Ascending aorta (tissue), 2 donors: ENCODE measurements around the gene GPR183. TPM values are rescaled to one million over a fixed set of nuclear protein-coding genes. Genes with fewer than 3 reads are reported as not detected.
A peak's percentile ranks its signal among the peaks of the same experiment; 100 is the strongest.

ENCODE experiments used
- DNase-seq, 2 donors: peaks; one replicate each; pipeline ENCODE4 v3.0.0-alpha.2; 2019; ENCODE audit warnings: low spot score in 2 of 2
- H3K27ac ChIP-seq, 2 donors: fragments of 200-600 bp; sonication (generic); one replicate each; pipeline ENCODE4 v1.5.1; 2016 to 2017; ENCODE audit warnings: mild to moderate bottlenecking in 1 of 2
- H3K27me3 ChIP-seq: fragments of 200-600 bp; sonication (generic); one replicate; pipeline ENCODE4 v1.5.1; 2017
- H3K36me3 ChIP-seq, 2 donors: fragments of 200-600 bp; sonication (generic); one replicate each; pipeline ENCODE4 v1.5.1; 2016
- H3K4me1 ChIP-seq, 2 donors: fragments of 200-600 bp; sonication (generic); one replicate each; pipeline ENCODE4 v1.5.1; 2016 to 2017; ENCODE audit warnings: mild to moderate bottlenecking in 1 of 2
- H3K4me3 ChIP-seq, 2 donors: fragments of 200-600 bp; sonication (generic); one replicate each; pipeline ENCODE4 v1.5.1; 2016 to 2017; ENCODE audit warnings: mild to moderate bottlenecking in 1 of 2
- H3K9me3 ChIP-seq, 2 donors: fragments of 200-600 bp; sonication (generic); one replicate each; pipeline ENCODE4 v1.5.1; 2016
- intact Hi-C: fragments of 100-400 bp; cut with DNase I; formaldehyde crosslinking; loops from one replicate; pipeline ENCODE4 v1.15.1; 2023
- total RNA-seq: library from RNA; depleted of rRNA; stranded (reverse); fragments of >200 nt; gene quantifications from one replicate; pipeline ENCODE4 v1.1.0, GENCODE V29; 2016
- TF ChIP-seq, protein P1 (sequence below), 3 experiments: fragments of 200-600 bp in 2 of 3; fragments of 450-650 bp in 1 of 3; sonication (generic) in 2 of 3; IDR thresholded peaks; one replicate each; pipeline ENCODE4 v1.5.1; 2016 to 2019; ENCODE audit warnings: antibody characterized with exemption in 3 of 3, mild to moderate bottlenecking in 1 of 3, moderate library complexity in 1 of 3

The GPR183 gene
- total RNA-seq, 1 donor from 2014 or later = 1.1 TPM

DNA sequence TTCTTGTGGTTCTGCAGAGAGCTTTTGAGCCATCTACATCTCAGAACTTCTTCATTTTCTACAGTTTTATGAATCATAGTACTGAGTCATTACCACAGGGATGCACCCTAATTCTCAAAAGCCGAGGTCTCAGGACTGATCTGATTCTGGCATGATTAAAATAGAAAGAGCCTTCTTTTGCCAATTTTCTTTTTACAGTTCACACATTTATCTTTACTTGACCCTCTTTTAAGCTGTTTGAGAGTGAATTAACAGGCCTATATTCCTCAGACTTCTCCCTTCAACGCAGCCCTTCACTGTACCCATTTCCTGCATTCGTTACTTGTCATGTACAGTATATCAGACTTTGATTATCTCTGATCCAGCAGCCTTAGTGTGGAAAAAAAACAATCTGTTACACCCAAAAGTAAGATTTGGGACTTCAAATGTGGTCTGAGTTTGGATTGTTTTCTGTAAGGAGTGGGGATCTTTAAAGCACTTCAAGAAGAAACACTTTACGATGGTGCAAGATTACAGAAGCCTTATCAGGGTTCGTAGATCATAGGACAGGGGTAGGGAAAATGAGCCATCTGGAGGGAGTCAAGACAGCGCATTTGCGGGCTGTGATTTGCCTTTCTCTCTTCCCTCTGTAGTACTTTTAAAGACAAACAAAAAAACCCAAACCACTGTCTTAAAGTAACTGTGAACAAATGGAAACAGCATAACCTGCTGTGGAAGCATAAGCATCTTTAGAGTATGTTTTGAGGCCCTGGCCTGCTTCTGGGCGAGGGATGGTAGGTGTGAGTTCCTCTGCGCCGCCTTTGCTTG lies 15.3 kb upstream of the GPR183 start:
- Histone ChIP-seq H3K4me1 (peaks cover 6 to 19% of the 10 kb centered on the region in 2 donors), H3K4me3 (no peak overlapping the region), H3K36me3 (peaks cover 0 to 6% of the 10 kb centered on the region in 2 donors), H3K27ac (peak overlapping the region; percentile 29 to 63), H3K9me3 (no peaks in the 10 kb centered on the region), H3K27me3 (no peaks in the 10 kb centered on the region)
- no peak for DNase-seq
- TF ChIP-seq, protein P1, sequence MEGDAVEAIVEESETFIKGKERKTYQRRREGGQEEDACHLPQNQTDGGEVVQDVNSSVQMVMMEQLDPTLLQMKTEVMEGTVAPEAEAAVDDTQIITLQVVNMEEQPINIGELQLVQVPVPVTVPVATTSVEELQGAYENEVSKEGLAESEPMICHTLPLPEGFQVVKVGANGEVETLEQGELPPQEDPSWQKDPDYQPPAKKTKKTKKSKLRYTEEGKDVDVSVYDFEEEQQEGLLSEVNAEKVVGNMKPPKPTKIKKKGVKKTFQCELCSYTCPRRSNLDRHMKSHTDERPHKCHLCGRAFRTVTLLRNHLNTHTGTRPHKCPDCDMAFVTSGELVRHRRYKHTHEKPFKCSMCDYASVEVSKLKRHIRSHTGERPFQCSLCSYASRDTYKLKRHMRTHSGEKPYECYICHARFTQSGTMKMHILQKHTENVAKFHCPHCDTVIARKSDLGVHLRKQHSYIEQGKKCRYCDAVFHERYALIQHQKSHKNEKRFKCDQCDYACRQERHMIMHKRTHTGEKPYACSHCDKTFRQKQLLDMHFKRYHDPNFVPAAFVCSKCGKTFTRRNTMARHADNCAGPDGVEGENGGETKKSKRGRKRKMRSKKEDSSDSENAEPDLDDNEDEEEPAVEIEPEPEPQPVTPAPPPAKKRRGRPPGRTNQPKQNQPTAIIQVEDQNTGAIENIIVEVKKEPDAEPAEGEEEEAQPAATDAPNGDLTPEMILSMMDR (IDR thresholded peaks at IDR 0.05) = no peak
- intact Hi-C loops = loop anchor here (5.0 kb wide), 1 partner anchor 120 kb away; the partner anchor contains the start of gene UBAC2

DNA sequence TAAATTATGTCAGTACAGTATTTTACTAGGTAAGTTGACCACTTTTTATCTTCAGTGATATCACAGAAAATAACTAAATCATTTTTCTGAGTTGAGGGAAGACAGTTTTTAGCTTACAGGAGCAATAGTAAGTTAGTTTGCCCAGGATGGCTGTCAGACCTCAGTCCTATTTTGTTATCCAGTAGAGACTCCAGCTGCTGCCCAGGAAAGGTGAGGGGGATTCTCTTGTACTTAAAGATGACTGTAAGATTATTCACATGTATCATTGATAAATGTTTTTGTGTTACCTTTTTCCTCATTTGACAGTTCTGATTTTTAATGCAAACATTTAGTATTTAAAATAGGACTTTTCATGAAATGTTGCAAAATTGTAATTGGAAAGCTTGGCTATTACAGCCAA lies 14.5 kb upstream of the GPR183 start:
- Histone ChIP-seq H3K36me3 (peaks cover 0 to 6% of the 10 kb centered on the region in 2 donors), H3K9me3 (no peaks in the 10 kb centered on the region), H3K27me3 (no peaks in the 10 kb centered on the region), H3K27ac (peak overlapping the region in 1 of 2 donors; percentile 66), H3K4me3 (no peak overlapping the region), H3K4me1 (peaks cover 6 to 19% of the 10 kb centered on the region in 2 donors)
- DNase-seq = no peak
- TF ChIP-seq, protein P1 (IDR thresholded peaks at IDR 0.05) = no peak
- intact Hi-C loops = loop anchor here (5.0 kb wide), 1 partner anchor 119 kb away; the partner anchor contains the start of gene UBAC2

DNA sequence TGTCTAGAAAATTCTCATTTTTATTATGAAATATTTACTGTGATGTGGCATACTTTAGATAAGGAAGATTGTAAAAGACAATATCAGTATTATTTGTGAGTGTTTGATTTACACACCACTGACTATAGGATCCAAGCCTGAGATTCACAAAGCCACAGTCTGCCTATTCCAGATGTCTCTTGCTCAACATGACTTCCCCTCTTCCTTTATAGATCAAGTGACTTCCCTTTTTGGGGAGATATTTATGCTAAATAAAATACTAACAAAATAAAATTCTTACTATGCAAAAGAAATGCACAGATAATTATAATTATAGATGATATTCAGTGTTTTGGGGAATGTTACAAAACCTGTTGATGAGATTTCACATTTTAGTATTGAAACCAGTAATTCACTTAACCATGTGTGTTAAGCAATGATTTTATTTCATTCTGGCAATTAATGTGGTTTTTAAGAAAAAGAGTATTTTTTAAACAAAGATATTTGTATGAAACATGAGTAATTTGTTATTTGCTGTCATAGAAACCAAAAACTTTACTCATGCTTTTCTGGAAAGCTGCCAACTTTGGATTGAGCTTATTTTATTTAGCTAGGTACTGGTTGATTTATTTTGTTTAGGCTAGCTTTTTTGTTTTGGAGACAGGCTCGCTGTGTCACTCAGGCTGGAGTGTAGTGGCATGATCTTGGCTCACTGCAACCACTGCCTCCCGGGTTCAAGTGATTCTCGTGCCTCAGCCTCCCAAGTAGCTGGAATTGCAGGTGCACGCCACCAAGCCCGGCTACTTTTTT lies 13.7 kb upstream of the GPR183 start:
- Histone ChIP-seq H3K4me1 (peaks cover 6 to 19% of the 10 kb centered on the region in 2 donors), H3K4me3 (no peak overlapping the region), H3K27ac (peak overlapping the region; percentile 54 to 66), H3K27me3 (no peaks in the 10 kb centered on the region), H3K36me3 (peaks cover 0 to 6% of the 10 kb centered on the region in 2 donors), H3K9me3 (no peaks in the 10 kb centered on the region)
- no peak for DNase-seq
- TF ChIP-seq, protein P1 (IDR thresholded peaks at IDR 0.05) = no peak
- intact Hi-C loops = loop anchor here (5.0 kb wide), 1 partner anchor 119 kb away; the partner anchor contains the start of gene UBAC2

DNA sequence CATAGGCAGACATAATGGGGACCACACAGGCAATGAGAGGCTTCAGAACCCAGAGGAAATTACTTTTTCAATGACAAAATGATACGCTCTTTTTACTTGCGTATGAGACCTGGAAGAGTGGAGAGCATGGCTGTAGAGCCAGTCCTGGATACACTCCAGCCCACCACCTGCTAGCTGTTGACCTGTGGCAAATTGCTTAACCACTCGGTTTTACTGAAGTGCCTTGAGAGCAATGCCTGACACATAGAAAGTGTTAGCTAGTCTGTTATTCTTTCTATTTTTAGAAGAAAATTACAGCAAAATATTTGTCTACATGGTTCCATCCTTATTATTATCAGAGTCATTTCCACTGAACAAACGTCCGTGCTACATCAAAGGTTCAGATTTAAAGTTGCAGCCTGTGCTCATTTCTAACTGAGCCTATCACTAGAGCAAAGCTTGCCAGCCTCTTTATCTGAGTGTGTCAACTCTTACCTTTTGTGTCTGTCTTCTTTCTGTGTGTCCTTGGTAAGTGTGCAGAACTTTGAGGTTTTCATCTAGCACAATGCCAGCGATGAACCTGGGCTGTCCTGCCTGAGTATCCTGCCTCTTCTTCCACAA lies 9.6 kb upstream of the GPR183 start:
- TF ChIP-seq, protein P1 (IDR thresholded peaks at IDR 0.05) = no peak
- no peaks in the 10 kb centered on the region for H3K27me3 ChIP-seq
- no peak overlapping the region for H3K4me3 ChIP-seq
- DNase-seq = no peak
- H3K36me3 ChIP-seq = no peaks in the 10 kb centered on the region
- no peak overlapping the region for H3K27ac ChIP-seq
- intact Hi-C loops = no loop called here
- peaks cover 3 to 14% of the 10 kb centered on the region in 2 donors for H3K4me1 ChIP-seq
- no peaks in the 10 kb centered on the region for H3K9me3 ChIP-seq

DNA sequence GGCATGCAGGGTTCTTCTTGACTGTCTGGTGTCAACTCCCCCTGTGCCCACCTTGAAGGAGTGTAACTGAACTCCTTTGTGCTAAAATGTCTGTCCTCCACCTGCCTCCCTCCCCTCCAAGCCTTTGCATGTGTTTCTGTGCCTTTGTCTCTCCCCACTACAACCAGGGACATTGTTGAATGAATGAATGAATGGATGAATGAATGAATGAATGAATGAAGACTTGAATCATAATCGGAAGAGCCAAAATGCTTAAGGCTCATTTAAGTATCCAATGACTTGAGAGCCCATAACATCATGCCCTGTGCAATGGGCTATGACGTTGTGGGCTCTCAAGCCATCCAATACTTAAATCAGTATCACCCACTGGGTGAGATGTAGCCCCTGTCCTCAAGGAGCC lies 9.0 kb upstream of the GPR183 start:
- peaks cover under 1 to 11% of the 10 kb centered on the region in 2 donors for H3K4me1 ChIP-seq
- intact Hi-C loops = no loop called here
- H3K36me3 ChIP-seq = no peaks in the 10 kb centered on the region
- TF ChIP-seq, protein P1 (IDR thresholded peaks at IDR 0.05) = no peak
- no peaks in the 10 kb centered on the region for H3K27me3 ChIP-seq
- no peak overlapping the region for H3K27ac ChIP-seq
- DNase-seq = no peak
- H3K4me3 ChIP-seq = no peak overlapping the region
- H3K9me3 ChIP-seq = no peaks in the 10 kb centered on the region
